Activated T-helper 1 cell treated with anti-CD3 and anti-CD28 coated beads, Interleukin-2, amount 50 U/mL, for 16 hours (primary cell): ENCODE data around the gene CCSER2.
"Not testable (repeated sequence)": the region's sequence is repeated elsewhere in the genome, so short reads cannot be mapped to it uniquely, and the experiment has no call there.

Experiments
- DNase-seq, 2 donors: peaks; one replicate each; pipeline ENCODE4 v3.0.0-alpha.2; 2020; ENCODE audit warnings: low read depth in 1 of 2, low spot score in 1 of 2

The CCSER2 gene

DNA sequence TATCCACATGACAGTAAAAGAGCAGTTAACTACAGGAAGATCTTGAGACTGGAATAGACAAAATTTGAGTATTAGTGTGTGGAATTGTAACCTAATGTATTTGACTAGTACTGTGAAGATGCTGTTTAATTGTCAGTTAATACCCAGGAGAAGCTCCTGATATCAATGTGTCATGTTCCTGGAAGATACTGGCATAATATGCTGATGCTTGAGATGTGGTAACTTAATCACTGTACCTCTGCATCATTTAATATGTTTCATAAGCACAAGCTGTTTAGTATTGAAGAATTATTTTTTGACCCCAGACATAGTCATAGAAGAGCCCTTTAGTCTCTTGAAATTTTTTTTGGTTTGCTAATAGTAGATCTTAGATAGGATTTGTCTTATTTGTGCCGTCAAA, 15.4 kb downstream of the CCSER2 start:
- DNase-seq, result no peak

GRCh38 chr10:84344526-84344925, 16.1 kb downstream of the CCSER2 start:
- no peak for DNase-seq

GRCh38 chr10:84347575-84348002, 19.2 kb downstream of the CCSER2 start:
- DNase-seq, result not testable (repeated sequence)

- DNase-seq, result no peak
Observed at GRCh38 chr10:84348447-84348846, 20.1 kb downstream of the CCSER2 start.

DNA sequence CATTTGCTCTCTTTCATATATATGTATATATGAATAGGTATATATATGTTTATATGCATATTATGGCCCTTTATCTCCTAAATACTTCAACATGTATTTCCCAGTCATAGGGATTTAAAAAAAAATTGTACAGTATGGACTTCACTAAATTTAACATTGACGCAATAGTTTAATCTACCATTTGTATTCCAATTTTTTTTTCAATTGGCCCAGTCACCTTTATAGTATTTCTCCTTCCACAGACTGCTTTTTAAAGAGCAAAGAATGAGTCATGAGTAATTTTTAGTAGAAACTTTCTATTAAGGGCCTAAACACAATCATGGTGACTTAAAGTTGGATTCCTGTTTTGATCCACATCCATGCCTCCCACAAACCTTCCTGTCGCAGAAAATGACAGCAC, 20.5 kb downstream of the CCSER2 start:
- no peak for DNase-seq

- DNase-seq, result peak; percentile 38 to 44
Observed at GRCh38 chr10:84352251-84352842, 24.0 kb downstream of the CCSER2 start.

DNA sequence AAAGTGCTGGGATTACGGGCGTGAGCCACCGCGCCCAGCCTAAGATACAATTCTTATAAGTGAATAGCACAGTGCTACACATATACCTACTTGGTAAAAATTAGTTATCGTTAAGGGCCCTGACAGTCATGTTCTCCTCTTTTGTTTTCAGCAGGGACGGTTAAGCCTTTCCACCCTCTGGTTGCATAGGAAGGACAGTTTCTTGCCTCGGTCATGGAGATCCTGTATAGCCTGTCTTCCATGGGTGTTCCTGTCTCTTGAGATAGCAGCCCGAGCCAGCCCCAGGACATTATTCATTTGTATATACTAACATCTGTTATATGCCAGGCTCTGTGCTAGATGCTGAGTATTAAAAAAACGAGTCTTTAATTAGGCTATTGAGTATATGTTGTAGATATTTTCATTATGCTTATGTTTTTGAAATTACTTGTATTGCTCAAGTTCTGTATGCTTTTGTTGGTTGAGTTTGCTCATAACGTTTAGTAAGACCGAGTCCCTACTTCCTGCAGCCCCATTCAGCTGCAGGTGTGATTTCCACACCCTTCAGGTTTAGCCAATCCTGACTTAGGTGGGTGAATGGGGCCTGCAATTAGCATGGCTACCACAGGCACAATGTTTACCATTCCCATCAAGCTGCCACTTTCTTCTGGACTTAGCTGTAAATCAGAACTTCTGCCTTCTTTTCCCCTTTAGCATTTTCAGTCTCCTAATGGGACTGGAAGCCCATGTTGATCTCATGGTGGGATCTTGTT, 24.8 kb downstream of the CCSER2 start:
- no peak for DNase-seq

- no peak for DNase-seq
Observed at GRCh38 chr10:84354623-84355022, 26.2 kb downstream of the CCSER2 start.

DNA sequence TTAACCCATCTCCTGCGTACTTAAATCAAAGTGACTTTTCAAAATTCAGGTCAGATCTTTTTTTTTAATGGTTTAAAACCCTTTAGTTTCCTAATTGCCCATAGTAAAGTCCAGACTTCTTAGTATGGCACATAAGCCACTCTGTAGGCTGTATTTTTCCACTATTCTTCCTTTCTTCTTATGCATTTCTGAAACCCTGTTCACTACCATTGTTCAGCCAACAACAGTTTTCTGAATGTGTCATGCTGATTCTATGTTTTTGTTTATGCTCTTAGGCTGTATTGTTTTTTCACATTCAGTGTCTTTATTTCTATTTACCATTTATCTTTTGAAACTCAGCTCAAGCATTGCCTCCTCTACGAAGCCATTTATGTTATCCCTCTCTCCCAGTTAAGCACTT, 26.7 kb downstream of the CCSER2 start:
- DNase-seq, result no peak

DNA sequence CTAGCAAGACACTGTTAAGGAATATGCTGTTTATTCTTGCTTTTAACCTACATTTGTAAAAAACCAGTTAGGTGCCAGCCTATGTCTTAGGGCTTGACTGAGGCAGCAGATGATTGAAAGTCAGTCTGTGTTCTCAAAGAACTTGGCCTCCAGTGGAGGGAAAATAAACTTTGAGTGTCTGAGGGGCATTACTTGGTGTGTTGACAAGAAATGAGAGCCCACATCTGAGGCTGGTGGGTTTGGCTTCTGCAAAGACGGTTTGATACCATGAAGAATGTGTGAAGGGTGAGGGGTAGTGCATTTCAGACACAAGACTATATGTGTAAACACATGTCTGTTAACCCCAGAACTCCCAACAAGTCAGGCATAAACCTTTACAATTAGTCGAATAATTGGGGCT, 28.5 kb downstream of the CCSER2 start:
- no peak for DNase-seq

- no peak for DNase-seq
Observed at GRCh38 chr10:84358743-84359142, 30.4 kb downstream of the CCSER2 start.

- DNase-seq, result no peak
Observed at GRCh38 chr10:84360637-84361365, 32.4 kb downstream of the CCSER2 start.

DNA sequence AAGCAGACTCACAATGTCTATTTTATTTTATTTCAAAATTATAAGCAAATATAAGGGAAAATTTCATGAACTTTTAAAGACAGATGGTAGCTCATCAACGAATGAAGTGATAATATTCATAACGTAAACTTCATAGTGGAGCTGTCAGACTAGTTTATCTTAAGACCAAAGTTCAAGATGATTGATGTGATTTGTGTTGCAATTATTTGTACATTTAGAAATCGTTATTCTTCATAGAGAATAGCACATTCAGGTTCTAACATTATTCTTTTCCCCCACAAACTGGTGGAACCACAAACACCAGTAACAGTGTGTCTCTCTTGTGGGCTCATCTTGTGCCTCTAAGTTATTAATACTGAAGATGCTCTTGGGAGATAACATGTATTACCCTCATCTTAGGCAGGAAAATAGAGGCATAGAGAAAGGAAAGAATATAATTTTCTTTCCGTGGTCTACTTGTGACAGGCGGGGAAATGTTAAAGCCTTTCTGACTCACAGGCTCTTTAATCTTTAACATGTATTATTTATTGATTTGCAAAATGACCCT, 37.0 kb downstream of the CCSER2 start:
- no peak for DNase-seq

DNA sequence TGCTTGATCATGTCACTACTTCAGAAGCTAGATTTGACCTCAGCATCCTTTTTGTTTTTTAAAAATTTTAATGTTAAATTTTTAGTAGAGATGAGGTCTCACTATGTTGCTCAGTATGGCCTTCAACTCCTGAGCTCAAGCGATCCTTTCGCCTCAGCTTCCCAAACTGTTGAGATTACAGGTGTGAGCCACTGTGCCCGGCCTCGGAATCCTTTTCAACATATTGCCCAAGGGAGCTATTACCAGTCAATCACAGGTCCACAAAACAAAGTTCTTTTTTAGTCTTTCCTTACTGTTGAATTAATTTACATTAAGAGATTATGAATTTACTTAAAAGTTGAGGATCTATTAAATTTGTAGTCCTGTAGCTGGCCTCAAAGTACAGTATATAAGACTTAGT, 37.7 kb downstream of the CCSER2 start:
- DNase-seq, result no peak

GRCh38 chr10:84367256-84367655, 38.9 kb downstream of the CCSER2 start:
- DNase-seq, result no peak

- no peak for DNase-seq
Observed at GRCh38 chr10:84368828-84369227, 40.4 kb downstream of the CCSER2 start.

GRCh38 chr10:84370283-84370682, 41.9 kb downstream of the CCSER2 start:
- no peak for DNase-seq

DNA sequence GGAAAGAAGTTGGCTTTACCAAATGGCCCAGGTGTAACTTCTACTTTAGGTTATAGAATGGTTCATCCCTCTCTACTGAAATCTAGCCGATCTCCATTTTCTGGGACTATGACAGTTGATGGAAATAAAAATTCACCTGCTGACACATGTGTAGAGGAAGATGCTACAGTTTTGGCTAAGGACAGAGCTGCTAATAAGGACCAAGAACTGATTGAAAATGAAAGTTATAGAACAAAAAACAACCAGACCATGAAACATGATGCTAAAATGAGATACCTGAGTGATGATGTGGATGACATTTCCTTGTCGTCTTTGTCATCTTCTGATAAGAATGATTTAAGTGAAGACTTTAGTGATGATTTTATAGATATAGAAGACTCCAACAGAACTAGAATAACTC, 43.6 kb downstream of the CCSER2 start:
- DNase-seq, result no peak

- DNase-seq, result no peak
Observed at GRCh38 chr10:84373000-84373399, 44.6 kb downstream of the CCSER2 start.

- no peak for DNase-seq
Observed at GRCh38 chr10:84374455-84374854, 46.1 kb downstream of the CCSER2 start.

- DNase-seq, result no peak
Observed at GRCh38 chr10:84375011-84375410, 46.6 kb downstream of the CCSER2 start.

DNA sequence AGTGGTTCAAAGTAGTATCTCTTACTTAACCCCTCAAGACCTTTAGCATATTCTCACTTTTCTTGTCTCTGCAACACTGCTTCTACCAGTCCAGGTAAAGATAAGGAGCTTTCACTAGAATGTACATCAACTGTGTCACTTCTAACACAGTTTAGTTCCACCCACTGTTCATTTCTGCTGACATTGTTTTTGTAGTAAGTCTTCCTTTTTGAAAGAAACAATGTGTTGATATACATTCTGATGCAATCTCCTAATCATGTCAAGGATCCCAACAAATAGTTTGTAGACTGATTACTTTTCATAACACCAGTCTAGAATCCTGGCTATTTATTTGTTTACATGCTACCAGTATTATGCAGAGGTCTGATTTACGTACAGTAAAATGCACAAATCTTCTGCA, 47.5 kb downstream of the CCSER2 start:
- DNase-seq, result no peak
